ENCODE results near the gene B3GALT4. TPM values are rescaled to one million over a fixed set of nuclear protein-coding genes. Genes with fewer than 3 reads are reported as not detected.

Gene B3GALT4
- total and polyA plus RNA-seq, 2 of the 13 experiments (the other 11 are each of a cell fraction or from before 2014, with no cell fraction given): 0.04 to 0.27 TPM

DNA sequence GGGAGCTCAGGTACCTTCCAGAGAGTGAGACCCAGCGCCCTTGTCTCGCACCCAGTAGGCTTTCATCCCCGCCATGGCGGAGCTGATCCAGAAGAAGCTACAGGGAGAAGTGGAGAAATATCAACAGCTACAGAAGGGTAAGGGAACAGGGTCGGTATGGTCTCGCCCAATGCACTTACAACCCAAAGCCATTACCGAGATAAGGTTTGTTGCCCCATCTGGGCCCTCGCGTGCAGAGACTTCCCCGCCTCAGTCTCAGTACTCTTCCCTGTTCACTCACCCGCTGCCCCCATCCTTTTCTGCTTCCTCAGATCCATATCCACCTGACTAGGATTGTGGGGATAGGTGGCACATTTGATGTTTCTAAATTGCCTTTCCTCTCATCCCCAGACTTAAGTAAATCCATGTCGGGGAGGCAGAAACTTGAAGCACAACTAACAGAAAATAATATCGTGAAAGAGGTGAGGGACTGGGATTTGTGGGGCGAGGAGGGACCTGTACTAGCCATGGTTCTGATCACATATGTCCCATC is 12.9 kb downstream of the B3GALT4 start (continued):
- TF ChIP-seq ZNF281 (CRISPR knock-in tag; IDR thresholded peaks at IDR 0.05; ENCODE audit: borderline replicate concordance) (peak; percentile 5; the same call in 1 of the 2 replicates), XBP1 (CRISPR knock-in tag; IDR thresholded peaks at IDR 0.05) (no peak), MTF1 (CRISPR knock-in tag; IDR thresholded peaks at IDR 0.05) (no peak), ADNP (CRISPR knock-in tag; IDR thresholded peaks at IDR 0.05) (no peak), ZNF577 (CRISPR knock-in tag; IDR thresholded peaks at IDR 0.05; ENCODE audit: borderline replicate concordance, low read depth) (no peak), MIER3 (CRISPR knock-in tag; IDR thresholded peaks at IDR 0.05; ENCODE audit: borderline replicate concordance) (no peak), ZNF3 (CRISPR knock-in tag; IDR thresholded peaks at IDR 0.05) (no peak), CREM (IDR thresholded peaks at IDR 0.05) (no peak), CREM (CRISPR knock-in tag; IDR thresholded peaks at IDR 0.05) (no peak), SALL2 (CRISPR knock-in tag; IDR thresholded peaks at IDR 0.05) (0 out of 2 replicates have a peak, but pooled peaks have one; percentile 44), AHR (CRISPR knock-in tag; IDR thresholded peaks at IDR 0.05) (no peak), FOXK2 (IDR thresholded peaks at IDR 0.05) (no peak), ZMYM2 (CRISPR knock-in tag; IDR thresholded peaks at IDR 0.05) (no peak), ZNF605 (CRISPR knock-in tag; IDR thresholded peaks at IDR 0.05) (no peak; the same call in 1 of the 2 replicates), SAFB2 (CRISPR knock-in tag; IDR thresholded peaks at IDR 0.05; ENCODE audit: borderline replicate concordance, low read depth) (peak; percentile 72; the same call in 1 of the 2 replicates)
- TF ChIP-seq, protein P1, sequence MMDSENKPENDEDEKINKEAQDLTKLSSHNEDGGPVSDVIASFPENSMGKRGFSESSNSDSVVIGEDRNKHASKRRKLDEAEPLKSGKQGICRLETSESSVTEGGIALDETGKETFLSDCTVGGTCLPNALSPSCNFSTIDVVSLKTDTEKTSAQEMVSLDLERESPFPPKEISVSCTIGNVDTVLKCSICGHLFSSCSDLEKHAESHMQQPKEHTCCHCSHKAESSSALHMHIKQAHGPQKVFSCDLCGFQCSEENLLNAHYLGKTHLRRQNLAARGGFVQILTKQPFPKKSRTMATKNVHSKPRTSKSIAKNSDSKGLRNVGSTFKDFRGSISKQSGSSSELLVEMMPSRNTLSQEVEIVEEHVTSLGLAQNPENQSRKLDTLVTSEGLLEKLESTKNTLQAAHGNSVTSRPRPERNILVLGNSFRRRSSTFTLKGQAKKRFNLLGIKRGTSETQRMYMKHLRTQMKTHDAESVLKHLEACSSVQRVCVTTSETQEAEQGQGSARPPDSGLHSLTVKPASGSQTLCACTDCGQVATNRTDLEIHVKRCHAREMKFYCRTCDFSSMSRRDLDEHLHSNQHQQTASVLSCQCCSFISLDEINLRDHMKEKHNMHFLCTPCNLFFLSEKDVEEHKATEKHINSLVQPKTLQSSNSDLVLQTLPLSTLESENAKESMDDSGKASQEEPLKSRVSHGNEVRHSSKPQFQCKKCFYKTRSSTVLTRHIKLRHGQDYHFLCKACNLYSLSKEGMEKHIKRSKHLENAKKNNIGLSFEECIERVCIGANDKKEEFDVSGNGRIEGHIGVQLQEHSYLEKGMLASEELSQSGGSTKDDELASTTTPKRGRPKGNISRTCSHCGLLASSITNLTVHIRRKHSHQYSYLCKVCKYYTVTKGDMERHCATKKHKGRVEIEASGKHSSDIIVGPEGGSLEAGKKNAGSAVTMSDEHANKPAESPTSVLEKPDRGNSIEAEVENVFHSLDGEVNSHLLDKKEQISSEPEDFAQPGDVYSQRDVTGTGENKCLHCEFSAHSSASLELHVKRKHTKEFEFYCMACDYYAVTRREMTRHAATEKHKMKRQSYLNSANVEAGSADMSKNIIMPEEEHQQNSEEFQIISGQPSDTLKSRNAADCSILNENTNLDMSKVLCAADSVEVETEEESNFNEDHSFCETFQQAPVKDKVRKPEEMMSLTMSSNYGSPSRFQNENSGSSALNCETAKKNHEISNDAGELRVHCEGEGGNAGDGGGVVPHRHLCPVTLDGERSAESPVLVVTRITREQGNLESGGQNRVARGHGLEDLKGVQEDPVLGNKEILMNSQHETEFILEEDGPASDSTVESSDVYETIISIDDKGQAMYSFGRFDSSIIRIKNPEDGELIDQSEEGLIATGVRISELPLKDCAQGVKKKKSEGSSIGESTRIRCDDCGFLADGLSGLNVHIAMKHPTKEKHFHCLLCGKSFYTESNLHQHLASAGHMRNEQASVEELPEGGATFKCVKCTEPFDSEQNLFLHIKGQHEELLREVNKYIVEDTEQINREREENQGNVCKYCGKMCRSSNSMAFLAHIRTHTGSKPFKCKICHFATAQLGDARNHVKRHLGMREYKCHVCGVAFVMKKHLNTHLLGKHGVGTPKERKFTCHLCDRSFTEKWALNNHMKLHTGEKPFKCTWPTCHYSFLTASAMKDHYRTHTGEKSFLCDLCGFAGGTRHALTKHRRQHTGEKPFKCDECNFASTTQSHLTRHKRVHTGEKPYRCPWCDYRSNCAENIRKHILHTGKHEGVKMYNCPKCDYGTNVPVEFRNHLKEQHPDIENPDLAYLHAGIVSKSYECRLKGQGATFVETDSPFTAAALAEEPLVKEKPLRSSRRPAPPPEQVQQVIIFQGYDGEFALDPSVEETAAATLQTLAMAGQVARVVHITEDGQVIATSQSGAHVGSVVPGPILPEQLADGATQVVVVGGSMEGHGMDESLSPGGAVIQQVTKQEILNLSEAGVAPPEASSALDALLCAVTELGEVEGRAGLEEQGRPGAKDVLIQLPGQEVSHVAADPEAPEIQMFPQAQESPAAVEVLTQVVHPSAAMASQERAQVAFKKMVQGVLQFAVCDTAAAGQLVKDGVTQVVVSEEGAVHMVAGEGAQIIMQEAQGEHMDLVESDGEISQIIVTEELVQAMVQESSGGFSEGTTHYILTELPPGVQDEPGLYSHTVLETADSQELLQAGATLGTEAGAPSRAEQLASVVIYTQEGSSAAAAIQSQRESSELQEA (CRISPR knock-in tag; IDR thresholded peaks at IDR 0.05; ENCODE audit: not compliant biosample characterization): no peak
- TF ChIP-seq, protein P2, sequence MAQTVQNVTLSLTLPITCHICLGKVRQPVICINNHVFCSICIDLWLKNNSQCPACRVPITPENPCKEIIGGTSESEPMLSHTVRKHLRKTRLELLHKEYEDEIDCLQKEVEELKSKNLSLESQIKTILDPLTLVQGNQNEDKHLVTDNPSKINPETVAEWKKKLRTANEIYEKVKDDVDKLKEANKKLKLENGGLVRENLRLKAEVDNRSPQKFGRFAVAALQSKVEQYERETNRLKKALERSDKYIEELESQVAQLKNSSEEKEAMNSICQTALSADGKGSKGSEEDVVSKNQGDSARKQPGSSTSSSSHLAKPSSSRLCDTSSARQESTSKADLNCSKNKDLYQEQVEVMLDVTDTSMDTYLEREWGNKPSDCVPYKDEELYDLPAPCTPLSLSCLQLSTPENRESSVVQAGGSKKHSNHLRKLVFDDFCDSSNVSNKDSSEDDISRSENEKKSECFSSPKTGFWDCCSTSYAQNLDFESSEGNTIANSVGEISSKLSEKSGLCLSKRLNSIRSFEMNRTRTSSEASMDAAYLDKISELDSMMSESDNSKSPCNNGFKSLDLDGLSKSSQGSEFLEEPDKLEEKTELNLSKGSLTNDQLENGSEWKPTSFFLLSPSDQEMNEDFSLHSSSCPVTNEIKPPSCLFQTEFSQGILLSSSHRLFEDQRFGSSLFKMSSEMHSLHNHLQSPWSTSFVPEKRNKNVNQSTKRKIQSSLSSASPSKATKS (CRISPR knock-in tag; IDR thresholded peaks at IDR 0.05): no peak
